IPS-11a (cell line): ENCODE results near the gene CREB3L4.

ENCODE experiments used
- H3K4me3 ChIP-seq: one replicate; pipeline ENCODE4 v1.5.1; 2013; ENCODE audit warnings: low read depth, low read length, control low read depth

The CREB3L4 gene

GRCh38 chr1:153967107-153967999 lies at the start of gene CREB3L4:
Gene CREB3L4, plus strand, starts transcription at chr1:153967902. Its CDS starts 624 bp downstream, at chr1:153968526.
- H3K4me3 ChIP-seq, result peak within 1 kb of the TSS; percentile 57

- no peak overlapping the region for H3K4me3 ChIP-seq
Measured at GRCh38 chr1:153919876-153920852, 47.5 kb upstream of the CREB3L4 start.

GRCh38 chr1:153921080-153921802 lies 46.5 kb upstream of the CREB3L4 start:
- peak overlapping the region; percentile 89 for H3K4me3 ChIP-seq

GRCh38 chr1:153921803-153922075 lies 46.0 kb upstream of the CREB3L4 start:
- H3K4me3 ChIP-seq, result peak overlapping the region; percentile 89

GRCh38 chr1:153922076-153922971 lies 45.4 kb upstream of the CREB3L4 start:
- peak overlapping the region; percentile 89 for H3K4me3 ChIP-seq

GRCh38 chr1:153922972-153923925 lies 44.5 kb upstream of the CREB3L4 start, which contains the start of gene GATAD2B:
Gene GATAD2B, minus strand, starts transcription at chr1:153922972. Its CDS starts 94,625 bp downstream, at chr1:153828347.
- peak within 1 kb of the TSS; percentile 89 for H3K4me3 ChIP-seq

GRCh38 chr1:153926405-153926804 lies 41.3 kb upstream of the CREB3L4 start:
- no peak overlapping the region for H3K4me3 ChIP-seq

- no peak overlapping the region for H3K4me3 ChIP-seq
Measured at GRCh38 chr1:153928245-153928644, 39.5 kb upstream of the CREB3L4 start.

GRCh38 chr1:153928791-153929341 lies 38.8 kb upstream of the CREB3L4 start:
- H3K4me3 ChIP-seq, result no peak overlapping the region

GRCh38 chr1:153929426-153929825 lies 38.3 kb upstream of the CREB3L4 start:
- H3K4me3 ChIP-seq, result no peak overlapping the region

- H3K4me3 ChIP-seq, result no peak overlapping the region
Measured at GRCh38 chr1:153929981-153930948, 37.4 kb upstream of the CREB3L4 start.

- no peak overlapping the region for H3K4me3 ChIP-seq
Measured at GRCh38 chr1:153932156-153933131, 35.3 kb upstream of the CREB3L4 start.

- H3K4me3 ChIP-seq, result no peak overlapping the region
Measured at GRCh38 chr1:153933430-153933829, 34.3 kb upstream of the CREB3L4 start.

- no peak overlapping the region for H3K4me3 ChIP-seq
Measured at GRCh38 chr1:153933955-153934354, 33.7 kb upstream of the CREB3L4 start.

GRCh38 chr1:153934746-153935145 lies 33.0 kb upstream of the CREB3L4 start:
- no peak overlapping the region for H3K4me3 ChIP-seq
